ENCODE results near the gene PTPRG. TPM values are rescaled to one million over a fixed set of nuclear protein-coding genes. Genes with fewer than 3 reads are reported as not detected.

Gene PTPRG
- polyA plus RNA-seq, 3 donors = 78.2 to 84.6 (median 83.3) TPM

- DNase-seq = no peak
These were observed 621.7 kb downstream of the PTPRG start for GRCh38 chr3:62183087-62183486.

DNA sequence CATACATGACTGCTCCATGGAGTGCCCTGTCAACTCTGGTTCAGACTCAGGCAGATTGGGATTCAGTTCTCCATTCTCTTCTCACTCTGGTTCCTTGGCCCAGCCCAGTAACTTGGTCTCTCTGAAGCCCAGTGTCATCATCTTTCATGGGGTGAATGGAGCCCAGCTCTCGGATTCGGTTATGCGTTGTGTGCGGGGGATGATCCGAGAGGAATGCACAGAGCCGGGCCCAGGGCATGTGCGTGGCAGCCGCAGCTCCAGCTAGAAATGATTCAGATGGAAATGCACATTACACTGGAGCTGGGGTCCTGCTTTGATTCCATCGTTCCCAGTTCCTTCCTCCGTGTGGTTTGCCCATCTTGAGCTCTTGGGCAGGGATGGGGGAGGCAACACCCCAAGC is 622.6 kb downstream of the PTPRG start:
- DNase-seq = peak; percentile 41

GRCh38 chr3:62184559-62184958 is 623.2 kb downstream of the PTPRG start:
- peak; percentile 24 for DNase-seq

GRCh38 chr3:62187022-62187431 is 625.7 kb downstream of the PTPRG start:
- DNase-seq = no peak

- DNase-seq = peak; percentile 79
These were observed 627.5 kb downstream of the PTPRG start for GRCh38 chr3:62188681-62189375.

DNA sequence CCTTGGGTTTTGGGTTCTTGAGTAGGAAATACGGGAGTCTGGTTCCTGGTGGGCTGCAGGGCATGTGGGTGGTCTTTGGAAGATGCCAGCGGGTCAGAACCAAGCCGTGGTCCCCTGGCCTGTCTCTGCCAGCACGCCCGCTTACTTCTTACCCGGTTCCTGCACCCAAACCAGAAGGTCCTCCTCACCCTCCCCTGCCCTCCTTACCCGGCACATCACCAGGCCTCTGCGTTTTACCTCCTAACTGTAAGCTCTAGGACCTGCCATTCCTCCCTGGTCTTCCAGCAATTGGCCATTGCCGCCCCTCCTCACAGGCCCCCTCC is 628.0 kb downstream of the PTPRG start:
- no peak for DNase-seq

DNA sequence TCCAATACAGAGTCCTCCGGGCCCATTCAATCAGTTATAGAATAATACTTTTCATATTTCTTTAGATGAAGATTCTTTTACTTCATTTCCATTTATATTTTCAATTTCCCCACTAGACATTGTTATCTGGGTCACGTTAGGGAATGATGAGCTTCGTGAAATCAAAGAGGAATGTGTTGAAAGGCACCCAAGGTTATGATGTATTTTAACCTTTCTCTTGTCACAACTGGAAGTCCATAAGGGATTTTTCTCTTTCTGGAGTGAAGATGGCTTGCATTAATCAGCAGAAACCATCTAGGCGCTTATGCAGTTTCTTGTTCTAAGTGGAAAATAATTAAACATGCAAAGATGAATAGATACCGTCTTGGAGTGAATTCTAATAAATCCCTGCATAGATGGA is 631.5 kb downstream of the PTPRG start:
- DNase-seq = no peak

- no peak for DNase-seq
These were observed 632.4 kb downstream of the PTPRG start for GRCh38 chr3:62193586-62194345.

DNA sequence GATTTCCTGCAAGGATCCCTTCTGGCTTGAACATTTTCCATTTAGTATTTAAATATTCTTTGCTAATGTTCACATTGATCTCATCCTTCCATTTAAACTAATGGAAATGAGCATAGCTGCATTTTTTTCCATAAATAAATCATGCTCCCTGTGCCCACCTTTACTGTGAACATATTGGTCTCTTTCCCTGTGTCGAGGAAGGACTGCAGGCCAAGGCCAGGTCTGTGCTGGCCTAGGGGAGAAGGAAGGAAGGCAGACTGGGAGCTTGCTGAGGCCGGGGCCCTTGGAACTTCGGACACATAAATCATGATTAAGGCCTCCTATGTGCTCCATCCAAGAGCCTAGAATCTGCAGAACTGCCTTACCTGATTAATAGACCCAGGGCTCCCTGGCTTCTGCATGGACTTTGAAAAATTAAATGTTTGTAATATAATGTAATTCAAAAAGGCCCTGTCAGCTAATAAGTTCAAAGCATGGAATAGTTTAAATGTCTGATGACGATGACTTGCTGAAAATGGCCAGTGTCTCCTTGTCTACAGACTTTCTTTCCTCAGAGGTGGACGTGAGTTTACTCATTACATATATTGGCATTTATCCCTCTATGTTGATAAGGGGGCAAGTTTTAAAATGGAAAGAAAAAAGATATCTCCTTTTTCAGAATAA is 636.1 kb downstream of the PTPRG start:
- DNase-seq = no peak

GRCh38 chr3:62199126-62199525 is 637.8 kb downstream of the PTPRG start:
- no peak for DNase-seq

- DNase-seq = no peak
These were observed 640.2 kb downstream of the PTPRG start for GRCh38 chr3:62201438-62202035.

- no peak for DNase-seq
These were observed 641.8 kb downstream of the PTPRG start for GRCh38 chr3:62203152-62203551.

- no peak for DNase-seq
These were observed 642.2 kb downstream of the PTPRG start for GRCh38 chr3:62203561-62203960.

DNA sequence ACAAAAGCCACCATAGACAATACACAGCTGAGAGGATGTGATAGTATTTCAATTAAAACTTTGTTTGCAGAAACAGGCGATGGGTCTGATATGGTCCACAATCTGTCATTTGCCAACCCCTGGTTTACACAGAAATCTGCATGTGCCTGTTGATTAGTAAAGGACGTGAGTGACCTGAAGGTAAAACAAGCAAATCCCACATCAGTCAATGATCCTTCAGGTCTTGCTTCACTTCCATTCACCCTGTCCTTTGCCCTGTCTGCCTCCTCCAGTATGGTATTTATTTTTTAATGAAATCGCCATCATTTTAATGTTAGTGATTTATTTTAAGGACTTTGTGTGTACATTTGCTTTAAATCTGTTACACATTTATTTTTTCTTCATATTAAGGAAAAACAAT is 645.8 kb downstream of the PTPRG start:
- no peak for DNase-seq

DNA sequence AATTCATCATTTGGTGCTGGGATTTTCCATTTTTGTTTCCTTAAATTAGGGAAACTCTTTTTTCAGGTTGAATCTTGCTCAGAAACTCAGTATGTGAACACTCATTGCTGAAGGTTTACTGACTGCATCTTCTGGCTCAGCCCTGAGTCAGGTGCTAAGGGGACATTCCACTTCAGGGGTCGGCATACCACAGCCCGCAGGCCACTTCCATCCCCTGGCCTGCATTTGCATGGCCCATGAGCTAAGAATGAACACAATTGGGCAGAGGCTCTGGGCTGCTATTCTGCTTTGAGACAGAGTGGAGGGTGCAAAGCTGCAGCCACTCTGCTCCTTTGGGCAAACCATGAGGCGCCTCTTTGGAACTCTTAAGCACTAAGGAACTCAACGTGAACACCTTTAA is 647.0 kb downstream of the PTPRG start:
- DNase-seq = no peak

DNA sequence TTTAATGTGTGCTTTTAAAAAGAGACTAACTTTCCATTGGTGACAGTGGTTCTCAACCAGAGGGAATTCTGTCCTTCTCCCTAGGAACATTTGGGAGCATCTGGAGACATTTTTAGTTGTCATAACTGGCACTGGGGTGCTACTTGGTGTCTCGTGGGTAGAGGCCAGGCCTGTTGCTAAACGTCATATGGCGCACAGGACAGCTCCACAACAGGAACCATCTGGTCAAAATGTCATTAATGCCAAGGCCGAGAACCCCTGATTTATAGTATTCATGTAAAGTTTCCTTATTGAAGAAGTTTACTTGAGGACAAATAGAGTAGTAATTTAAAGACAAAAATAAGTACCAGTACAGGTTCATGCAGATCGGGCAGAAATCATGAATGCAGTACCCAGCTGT is 647.7 kb downstream of the PTPRG start:
- no peak for DNase-seq

- no peak for DNase-seq
These were observed 648.6 kb downstream of the PTPRG start for GRCh38 chr3:62210011-62210410.

DNA sequence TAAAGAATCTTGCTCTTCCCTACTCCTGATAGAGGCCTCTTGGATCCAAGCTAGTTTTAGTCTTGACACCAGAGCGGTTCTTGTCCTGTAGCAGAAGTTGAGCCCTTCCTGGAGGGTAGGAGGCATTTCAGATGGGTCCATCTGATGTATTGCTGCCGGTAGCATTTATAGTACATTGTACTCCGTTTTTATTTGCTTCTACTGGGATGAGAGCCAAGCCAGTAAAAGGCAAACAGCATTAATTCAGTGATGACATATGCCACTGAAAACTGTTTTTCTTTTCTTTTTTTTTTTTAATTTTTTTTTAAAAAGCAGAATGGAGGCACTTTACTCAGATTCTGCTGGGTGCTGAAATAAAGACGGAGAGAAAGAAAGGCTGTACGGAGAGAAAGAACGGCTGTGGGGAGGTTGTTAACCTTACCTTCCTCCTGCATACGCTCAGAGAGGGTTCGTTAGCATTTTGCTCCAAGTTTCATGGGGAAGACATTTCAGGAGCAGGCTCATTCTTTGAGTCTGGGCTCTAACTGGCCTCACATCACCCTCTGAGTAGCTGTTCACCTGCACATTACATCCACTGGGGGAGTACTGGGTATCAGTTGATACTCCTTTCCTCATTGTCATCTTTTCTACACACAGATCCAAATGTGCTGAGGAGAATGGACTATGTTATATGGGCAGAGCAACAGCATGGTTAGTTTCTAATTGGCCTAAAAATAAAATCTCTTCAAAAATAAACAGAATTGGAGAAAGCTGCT is 650.5 kb downstream of the PTPRG start:
- DNase-seq = peak; percentile 43

DNA sequence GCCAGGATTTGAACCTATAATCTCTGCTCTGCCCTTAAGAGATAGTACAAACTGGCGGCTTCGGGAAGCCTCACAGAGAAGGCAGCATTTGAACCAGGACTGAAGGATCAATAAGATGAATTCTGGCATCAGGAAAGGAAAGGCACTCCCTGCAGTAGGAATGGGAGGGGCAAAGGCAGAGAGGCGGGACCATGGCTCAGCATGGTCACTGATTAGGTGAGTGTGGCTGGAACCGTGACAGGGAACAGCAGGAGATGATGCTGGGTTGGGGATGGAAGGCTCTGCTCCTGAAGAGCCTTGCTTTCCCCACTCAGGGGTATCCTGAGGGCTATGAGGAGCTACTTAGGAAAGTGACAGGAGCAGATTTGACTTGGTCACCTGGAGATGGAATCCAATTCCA is 653.5 kb downstream of the PTPRG start:
- DNase-seq = no peak

- DNase-seq = no peak
These were observed 659.2 kb downstream of the PTPRG start for GRCh38 chr3:62220616-62221015.

- DNase-seq = no peak
These were observed 663.7 kb downstream of the PTPRG start for GRCh38 chr3:62225051-62225450.
